KG1 (cell line): ENCODE data around the gene STEEP1.
"Not testable (repeated sequence)": the region's sequence is repeated elsewhere in the genome, so short reads cannot be mapped to it uniquely, and the experiment has no call there.

ENCODE experiments used
- DNase-seq: peaks from one replicate; lab custom pipeline; 2025; lab: John Stamatoyannopoulos, UW

Gene STEEP1

GRCh38 chrX:119529345-119530276 lies 35.6 kb downstream of the STEEP1 start:
- no peak for DNase-seq

GRCh38 chrX:119523664-119524184 lies 41.5 kb downstream of the STEEP1 start:
- no peak for DNase-seq

- no peak for DNase-seq
These were observed 44.0 kb downstream of the STEEP1 start for GRCh38 chrX:119521246-119521645.

GRCh38 chrX:119518371-119518770 lies 46.8 kb downstream of the STEEP1 start:
- DNase-seq = no peak

GRCh38 chrX:119516157-119516702 lies 49.0 kb downstream of the STEEP1 start:
- DNase-seq = no peak

- DNase-seq = no peak
These were observed 52.9 kb downstream of the STEEP1 start for GRCh38 chrX:119512146-119512800.

- no peak for DNase-seq
These were observed 58.0 kb downstream of the STEEP1 start for GRCh38 chrX:119507206-119507605.

- DNase-seq = no peak
These were observed 59.3 kb downstream of the STEEP1 start for GRCh38 chrX:119505945-119506344.

- not testable (repeated sequence) for DNase-seq
These were observed 60.1 kb downstream of the STEEP1 start for GRCh38 chrX:119505145-119505544.

- DNase-seq = no peak
These were observed 61.7 kb downstream of the STEEP1 start for GRCh38 chrX:119503484-119503861.

- DNase-seq = no peak
These were observed 62.3 kb downstream of the STEEP1 start for GRCh38 chrX:119502727-119503483.

GRCh38 chrX:119501511-119502148 lies 63.6 kb downstream of the STEEP1 start:
- no peak for DNase-seq

- no peak for DNase-seq
These were observed 65.0 kb downstream of the STEEP1 start for GRCh38 chrX:119500061-119500800.

GRCh38 chrX:119497185-119497584 lies 68.0 kb downstream of the STEEP1 start:
- no peak for DNase-seq

- DNase-seq = no peak
These were observed 69.2 kb downstream of the STEEP1 start for GRCh38 chrX:119495734-119496726.

- not testable (repeated sequence) for DNase-seq
These were observed 71.2 kb downstream of the STEEP1 start for GRCh38 chrX:119493851-119494495.

GRCh38 chrX:119492463-119492862 lies 72.7 kb downstream of the STEEP1 start:
- no peak for DNase-seq

- no peak for DNase-seq
These were observed 75.8 kb downstream of the STEEP1 start for GRCh38 chrX:119489212-119490074.
